Neutrophil (primary cell): ENCODE measurements around the gene MMP24.

Source experiments
- H3K27ac ChIP-seq: fragments of 200-600 bp; sonication (generic); 2 replicates; pipeline ENCODE4 v1.5.1; 2016; ENCODE audit warnings: mild to moderate bottlenecking, moderate library complexity
- H3K27me3 ChIP-seq: fragments of 200-600 bp; sonication (generic); 2 replicates; pipeline ENCODE4 v1.6.0; 2016; ENCODE audit warnings: mild to moderate bottlenecking
- H3K36me3 ChIP-seq: fragments of 200-600 bp; sonication (generic); 2 replicates; pipeline ENCODE4 v1.5.1; 2017
- H3K4me1 ChIP-seq, 2 experiments: fragments of 200-600 bp in 1 of 2; sonication (generic) in 1 of 2; 1 replicate in 1 of 2; 2 replicates in 1 of 2; pipeline versions ENCODE4 v1.5.1 to v1.6.1; 2013 to 2016; ENCODE audit warnings: low read depth in 1 of 2, low read length in 1 of 2, mild to moderate bottlenecking in 1 of 2, moderate library complexity in 1 of 2; ENCODE audit not compliant: control insufficient read depth in 1 of 2, insufficient read depth in 1 of 2
- H3K4me3 ChIP-seq, 2 experiments: fragments of 200-600 bp in 1 of 2; sonication (generic) in 1 of 2; 1 replicate in 1 of 2; 2 replicates in 1 of 2; pipeline ENCODE4 v1.5.1; 2013 to 2016; ENCODE audit warnings: low read depth in 1 of 2, low read length in 1 of 2, mild to moderate bottlenecking in 1 of 2, moderate library complexity in 1 of 2
- H3K9me3 ChIP-seq: fragments of 200-600 bp; sonication (generic); 2 replicates; pipeline ENCODE4 v1.5.1; 2016
- TF ChIP-seq, protein P1 (sequence below): fragments of 200-600 bp; sonication (generic); IDR thresholded peaks from 2 replicates; pipeline ENCODE4 v1.5.1; 2016; ENCODE audit warnings: antibody characterized with exemption

Gene MMP24

DNA sequence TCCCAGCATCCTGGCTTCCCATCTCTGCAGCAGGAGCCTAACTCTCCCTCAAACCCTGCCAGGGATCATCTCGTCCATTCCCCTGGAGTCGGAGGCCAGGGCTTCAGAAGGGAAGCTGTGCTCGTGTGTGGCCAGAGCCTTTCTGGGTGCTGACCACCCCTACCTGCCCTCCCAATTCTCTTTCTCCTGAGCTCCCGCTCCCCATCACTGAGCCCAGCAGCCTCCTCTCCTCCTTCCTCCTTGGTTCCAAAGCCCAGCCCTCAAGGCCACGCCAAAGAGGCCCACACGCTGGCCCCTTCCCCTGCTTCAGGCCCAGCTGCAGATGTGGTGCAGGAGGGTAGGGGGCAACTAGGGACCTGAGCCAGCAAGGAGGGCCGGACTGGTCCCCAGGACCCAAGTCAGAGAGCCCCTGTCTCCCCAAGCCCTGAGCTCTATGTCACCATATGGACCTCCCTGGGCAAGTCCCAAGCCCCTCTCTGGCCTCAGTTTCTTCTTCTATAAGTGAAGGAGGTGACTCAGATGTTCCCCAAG lies 64.5 kb downstream of the MMP24 start:
- Histone ChIP-seq H3K36me3 (no peaks in the 10 kb centered on the region), H3K27ac (no peak overlapping the region), H3K9me3 (no peaks in the 10 kb centered on the region), H3K4me3 (no peak overlapping the region), H3K4me1 (no peaks in the 10 kb centered on the region), H3K27me3 (no peaks in the 10 kb centered on the region)
- TF ChIP-seq, protein P1, sequence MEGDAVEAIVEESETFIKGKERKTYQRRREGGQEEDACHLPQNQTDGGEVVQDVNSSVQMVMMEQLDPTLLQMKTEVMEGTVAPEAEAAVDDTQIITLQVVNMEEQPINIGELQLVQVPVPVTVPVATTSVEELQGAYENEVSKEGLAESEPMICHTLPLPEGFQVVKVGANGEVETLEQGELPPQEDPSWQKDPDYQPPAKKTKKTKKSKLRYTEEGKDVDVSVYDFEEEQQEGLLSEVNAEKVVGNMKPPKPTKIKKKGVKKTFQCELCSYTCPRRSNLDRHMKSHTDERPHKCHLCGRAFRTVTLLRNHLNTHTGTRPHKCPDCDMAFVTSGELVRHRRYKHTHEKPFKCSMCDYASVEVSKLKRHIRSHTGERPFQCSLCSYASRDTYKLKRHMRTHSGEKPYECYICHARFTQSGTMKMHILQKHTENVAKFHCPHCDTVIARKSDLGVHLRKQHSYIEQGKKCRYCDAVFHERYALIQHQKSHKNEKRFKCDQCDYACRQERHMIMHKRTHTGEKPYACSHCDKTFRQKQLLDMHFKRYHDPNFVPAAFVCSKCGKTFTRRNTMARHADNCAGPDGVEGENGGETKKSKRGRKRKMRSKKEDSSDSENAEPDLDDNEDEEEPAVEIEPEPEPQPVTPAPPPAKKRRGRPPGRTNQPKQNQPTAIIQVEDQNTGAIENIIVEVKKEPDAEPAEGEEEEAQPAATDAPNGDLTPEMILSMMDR: no peak

DNA sequence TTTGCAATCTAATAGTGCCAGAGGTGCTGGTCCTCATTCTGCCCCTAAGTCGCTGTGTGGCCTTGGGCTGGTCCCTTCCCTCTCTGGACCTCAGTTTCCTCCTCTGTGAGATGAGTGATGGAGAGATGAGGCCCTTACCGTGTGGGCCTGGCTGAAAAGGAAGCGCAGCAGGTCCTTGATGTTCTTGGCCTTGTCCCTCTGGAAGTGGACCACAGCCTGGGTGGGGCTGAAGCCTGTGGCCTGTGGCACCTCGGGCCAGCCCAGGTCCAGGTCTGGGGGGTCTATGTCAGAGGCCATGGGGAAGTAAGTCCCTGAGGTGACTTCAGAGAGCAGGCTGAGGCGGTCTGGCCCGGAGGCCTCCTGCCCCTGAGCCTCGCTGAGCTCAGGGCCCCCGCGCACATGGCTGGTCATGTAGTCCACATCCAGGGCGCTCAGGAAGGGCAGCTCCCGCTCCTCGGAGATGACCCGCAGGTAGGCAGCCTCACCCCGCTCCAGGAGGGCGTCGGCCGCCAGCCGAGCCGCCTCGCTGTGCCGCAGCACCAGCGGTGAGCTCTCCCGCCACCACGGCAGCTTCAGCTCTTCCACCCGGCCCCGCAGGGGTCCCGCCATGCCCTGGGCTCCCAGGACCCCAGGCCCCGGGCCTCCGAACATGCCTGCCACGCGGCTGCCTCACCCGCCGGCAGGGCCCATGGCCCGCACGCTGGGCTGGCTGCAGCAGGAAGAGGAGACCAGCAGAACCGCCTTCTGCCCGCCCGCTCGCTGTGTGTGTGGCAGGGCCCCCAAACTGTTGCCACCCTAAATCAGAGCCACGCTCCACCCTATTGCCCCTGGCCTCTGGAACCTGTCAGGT lies 65.4 kb downstream of the MMP24 start, which contains the start of gene FAM83C:
Gene FAM83C, minus strand, starts transcription at position 772 of the 850 bp plus-strand sequence. Its CDS starts 121 bp downstream, at position 651.
- H3K27me3 ChIP-seq: no peaks in the 10 kb centered on the region
- no peaks in the 10 kb centered on the region for H3K4me1 ChIP-seq
- H3K27ac ChIP-seq: no peak within 1 kb of the TSS
- H3K36me3 ChIP-seq: no peaks in the 10 kb centered on the region
- TF ChIP-seq, protein P1: no peak
- no peaks in the 10 kb centered on the region for H3K9me3 ChIP-seq
- no peak within 1 kb of the TSS for H3K4me3 ChIP-seq

DNA sequence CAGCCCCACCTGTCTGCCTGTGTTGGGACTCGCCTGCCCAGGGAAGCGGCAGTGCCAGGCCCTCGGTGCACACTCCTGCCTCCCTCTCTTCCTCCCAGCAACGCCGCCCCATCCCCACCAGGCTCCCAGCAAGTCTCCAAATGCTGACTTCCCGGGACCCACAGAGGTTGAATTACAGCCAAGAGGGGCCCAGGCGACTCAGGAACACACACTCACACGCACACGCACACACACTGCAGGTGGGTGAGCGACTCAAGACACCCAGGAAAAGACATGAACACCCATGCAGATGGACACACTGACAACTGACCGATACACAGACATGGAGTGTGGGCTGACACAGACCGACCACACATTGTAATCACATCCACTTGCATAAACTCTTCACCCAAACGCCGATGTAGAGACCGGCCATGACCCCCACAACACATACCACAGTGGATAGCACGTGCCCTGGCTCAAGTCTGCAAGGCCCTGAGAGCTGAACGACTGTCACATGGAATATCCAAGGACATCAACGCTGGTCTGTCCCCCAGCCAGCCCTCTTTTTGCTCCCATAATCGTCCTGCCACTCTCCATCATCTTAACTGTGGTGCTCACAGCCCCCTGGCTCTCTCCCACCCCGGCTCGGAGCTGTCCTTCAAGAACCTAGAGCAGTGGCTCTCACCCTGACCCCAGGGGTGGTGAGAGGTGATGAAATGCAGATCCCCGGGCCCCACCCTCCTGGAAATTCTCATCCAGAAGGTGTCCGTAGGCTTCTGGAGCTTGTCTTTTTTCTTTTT lies 66.2 kb downstream of the MMP24 start:
- H3K4me3 ChIP-seq: no peak overlapping the region
- H3K27ac ChIP-seq: no peak overlapping the region

DNA sequence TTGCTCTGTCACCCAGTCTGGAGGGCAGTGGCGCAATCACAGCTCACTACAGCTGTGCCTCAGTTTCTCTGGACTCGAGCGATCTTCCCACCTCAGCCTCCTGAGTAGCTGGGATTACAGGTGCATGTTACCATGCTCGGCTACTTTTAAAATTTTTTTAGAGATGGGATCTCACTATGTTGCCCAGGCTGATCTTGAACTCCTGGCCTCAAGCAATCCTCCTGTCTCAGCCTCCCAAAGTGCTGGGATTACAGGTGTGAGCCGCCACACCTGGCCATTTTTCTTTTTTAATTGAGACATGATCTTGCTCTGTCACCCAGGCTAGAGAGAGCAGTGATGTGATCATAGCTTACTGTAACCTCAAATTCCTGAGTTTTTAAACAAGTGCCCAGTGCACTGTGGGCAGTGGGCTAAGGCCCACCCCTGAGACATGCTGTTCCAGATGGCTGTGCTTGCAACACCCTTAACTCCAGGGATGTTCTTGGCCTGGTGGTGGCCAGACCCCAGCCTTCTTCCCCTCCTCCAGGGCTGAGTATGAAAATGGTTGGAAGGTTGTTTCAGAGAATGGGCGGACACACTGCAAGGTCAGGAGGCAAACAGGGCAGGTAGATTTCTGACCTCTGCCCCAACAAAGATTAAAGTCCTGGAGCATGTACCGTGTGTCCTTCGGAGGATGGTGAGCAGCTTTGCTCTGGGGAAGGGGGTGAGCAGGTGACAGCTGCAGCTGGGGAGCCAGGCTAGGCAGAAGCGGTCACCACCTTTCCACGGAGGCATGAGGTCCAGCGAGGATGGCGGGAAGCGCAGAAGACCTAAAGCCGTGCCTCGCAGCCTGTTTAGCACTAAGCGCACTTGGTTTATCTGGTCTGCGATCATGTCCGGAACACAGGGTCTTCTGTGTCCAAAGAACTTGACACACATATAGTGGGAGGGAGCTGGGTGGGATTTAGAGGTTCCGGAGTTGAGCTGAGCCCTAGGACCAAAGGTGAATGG lies 67.1 kb downstream of the MMP24 start:
- H3K27ac ChIP-seq: no peak overlapping the region
- TF ChIP-seq, protein P1: no peak
- no peaks in the 10 kb centered on the region for H3K9me3 ChIP-seq
- no peak overlapping the region for H3K4me3 ChIP-seq
- no peaks in the 10 kb centered on the region for H3K27me3 ChIP-seq
- no peaks in the 10 kb centered on the region for H3K36me3 ChIP-seq
- no peaks in the 10 kb centered on the region for H3K4me1 ChIP-seq

More for the DNA sequence above, 66.2 kb downstream of the MMP24 start:
- no peaks in the 10 kb centered on the region for H3K27me3 ChIP-seq
- TF ChIP-seq, protein P1: no peak
- no peaks in the 10 kb centered on the region for H3K4me1 ChIP-seq
- no peaks in the 10 kb centered on the region for H3K36me3 ChIP-seq
- no peaks in the 10 kb centered on the region for H3K9me3 ChIP-seq

DNA sequence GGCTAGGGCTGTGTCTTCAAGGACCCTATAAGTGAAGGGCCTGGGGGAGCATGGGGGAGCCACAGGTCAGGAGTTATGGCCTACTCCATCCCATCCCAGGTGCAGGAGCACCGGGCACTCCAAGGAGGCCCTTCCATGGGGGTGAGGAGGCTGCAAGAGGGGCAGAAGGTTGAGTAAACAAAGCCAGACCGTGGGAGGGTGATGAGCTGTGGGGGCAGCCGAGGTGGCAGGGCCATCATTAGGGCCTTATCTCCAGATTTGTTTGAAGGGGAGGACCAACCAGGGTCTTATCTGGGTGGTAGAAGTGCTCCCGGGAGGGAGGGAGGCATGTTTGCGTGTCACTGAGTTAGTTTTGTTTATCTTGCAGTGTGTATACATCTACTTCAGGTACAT lies 67.8 kb downstream of the MMP24 start:
- no peaks in the 10 kb centered on the region for H3K36me3 ChIP-seq
- peaks cover 0 to 4% of the 10 kb centered on the region in 2 experiments for H3K4me1 ChIP-seq
- H3K9me3 ChIP-seq: no peaks in the 10 kb centered on the region
- TF ChIP-seq, protein P1: no peak
- no peaks in the 10 kb centered on the region for H3K27me3 ChIP-seq
- H3K27ac ChIP-seq: no peak overlapping the region
- no peak overlapping the region for H3K4me3 ChIP-seq
